K562 (cell line): ENCODE results near the gene ZCCHC3.

Experiments
- LEF1 ChIP-seq: fragments of 450-650 bp; IDR thresholded peaks from 2 replicates; pipeline ENCODE4 v1.6.1; 2016; ENCODE audit warnings: mild to moderate bottlenecking
- POLR2A ChIP-seq: fragments of 450-650 bp; conservative IDR thresholded peaks from 2 replicates; pipeline ENCODE4 v1.6.1; 2016
- POLR2AphosphoS5 ChIP-seq: IDR thresholded peaks from 2 replicates; pipeline ENCODE4 v1.6.1; 2011; ENCODE audit warnings: mild to moderate bottlenecking, low read depth, low read length, moderate library complexity; ENCODE audit not compliant: control insufficient read depth, insufficient read depth
- SMARCB1 ChIP-seq: IDR thresholded peaks from 2 replicates; pipeline ENCODE4 v1.6.1; 2011; ENCODE audit warnings: improper control_type of control experiment, low read depth; ENCODE audit not compliant: insufficient read length

DNA sequence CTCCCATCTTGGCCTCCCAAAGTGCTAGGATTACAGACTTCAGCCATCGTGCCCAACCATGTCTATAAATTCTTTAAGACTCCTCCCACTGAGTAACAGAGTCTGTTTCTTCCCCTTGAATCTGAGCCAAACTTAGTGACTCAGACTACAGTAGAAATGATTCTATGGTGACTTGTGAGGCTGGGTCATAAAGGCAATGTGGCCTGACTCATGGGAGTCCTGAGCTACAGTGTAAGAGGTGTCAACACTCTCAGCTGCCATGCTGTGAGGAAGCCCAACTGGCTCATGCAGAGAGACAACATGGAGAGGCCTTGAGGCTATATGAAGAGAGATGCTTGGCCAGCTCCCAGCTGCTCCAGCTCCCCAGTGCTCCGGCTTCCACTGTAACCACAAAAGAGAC, 44.3 kb downstream of the ZCCHC3 start:
- TF ChIP-seq POLR2A (no peak), LEF1 (no peak), SMARCB1 (no peak), POLR2AphosphoS5 (no peak)
